Activated CD4-positive, alpha-beta T cell treated with anti-CD3 and anti-CD28 coated beads, Interleukin-2, amount 50 U/mL, for 24 hours (primary cell): ENCODE measurements around the gene SERPINA3.
"Not testable (repeated sequence)": the region's sequence is repeated elsewhere in the genome, so short reads cannot be mapped to it uniquely, and the experiment has no call there.

ENCODE experiments used
- DNase-seq, 2 donors: peaks; one replicate each; pipeline ENCODE4 v3.0.0-alpha.2; 2020; ENCODE audit warnings: low read depth in 1 of 2, low spot score in 1 of 2

The SERPINA3 gene

GRCh38 chr14:94584591-94585280, 27.5 kb upstream of the SERPINA3 start:
- no peak for DNase-seq

DNA sequence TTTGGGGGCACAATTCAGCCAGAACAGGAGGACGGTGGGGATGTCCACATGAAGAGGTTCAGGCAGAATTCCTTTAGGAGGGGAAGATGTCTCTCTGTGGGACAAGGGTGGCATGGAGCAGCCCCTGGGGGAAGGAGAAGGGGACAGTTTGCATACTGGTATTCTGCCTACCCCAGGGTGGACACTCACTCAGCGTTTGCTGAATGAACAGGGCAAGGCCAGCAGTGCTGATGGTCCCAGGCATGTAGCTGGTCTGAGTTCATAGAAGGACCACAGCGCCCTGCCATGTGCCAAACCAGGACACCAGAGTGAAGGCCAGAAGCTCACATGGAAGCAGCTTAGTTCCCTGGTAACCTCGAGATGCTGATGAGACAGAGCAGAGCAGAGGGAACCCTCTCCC, 25.6 kb upstream of the SERPINA3 start:
- DNase-seq = no peak

DNA sequence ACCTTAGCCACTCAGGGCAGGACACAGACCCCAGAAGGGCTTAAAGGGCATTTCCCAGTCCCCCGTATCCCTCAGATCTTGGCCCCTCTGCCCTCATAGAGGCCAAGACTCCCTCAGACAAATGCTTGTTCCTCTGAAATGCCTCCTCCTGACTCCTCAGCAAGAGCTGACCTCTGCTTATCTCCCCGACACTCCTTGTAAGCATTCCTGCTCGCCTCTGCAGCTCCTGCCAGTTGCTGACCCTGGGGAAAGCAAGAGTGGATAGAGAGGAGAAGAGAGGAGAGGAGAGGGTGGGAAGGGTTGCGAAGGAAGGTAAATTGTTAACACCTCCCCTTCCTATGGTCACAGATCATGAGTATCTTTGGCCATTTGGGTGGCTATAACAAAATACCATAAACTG, 23.9 kb upstream of the SERPINA3 start:
- no peak for DNase-seq

DNA sequence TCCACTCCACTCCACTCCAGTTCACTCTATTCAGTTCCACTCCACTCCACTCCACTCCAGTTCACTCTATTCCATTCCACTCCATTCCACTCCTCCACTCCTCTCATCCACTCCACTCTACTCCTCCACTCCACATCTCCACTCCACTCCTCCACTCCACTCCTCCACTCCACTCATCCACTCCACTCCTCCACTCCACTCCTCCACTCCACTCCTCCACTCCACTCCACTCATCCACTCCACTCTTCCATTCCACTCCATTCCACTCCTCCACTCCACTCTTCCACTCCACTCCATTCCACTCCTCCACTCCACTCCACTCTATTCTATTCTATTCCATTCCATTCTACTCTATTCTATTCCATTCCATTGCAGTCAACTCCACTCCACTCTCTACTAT, 21.1 kb upstream of the SERPINA3 start:
- DNase-seq = no peak

- no peak for DNase-seq
Observed at GRCh38 chr14:94591871-94592270, 20.3 kb upstream of the SERPINA3 start.

DNA sequence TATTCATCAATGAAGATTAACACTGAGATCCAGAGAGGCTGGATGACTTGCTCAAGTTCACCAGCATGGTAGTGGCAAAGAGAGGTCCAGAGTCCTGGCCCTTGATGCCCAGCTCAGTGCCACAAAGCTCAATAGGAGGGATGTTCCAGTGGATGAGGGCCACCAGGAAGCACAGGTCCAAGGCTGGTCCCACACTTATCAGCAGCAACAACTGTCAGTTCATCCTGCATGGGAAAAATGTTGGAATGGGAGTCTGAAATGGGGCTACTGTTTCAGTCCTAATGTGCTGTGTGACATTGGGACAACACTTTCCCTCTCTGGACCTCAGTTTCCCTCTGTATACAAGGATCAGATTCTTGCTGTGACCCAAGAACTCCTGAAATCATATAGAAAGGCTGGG, 19.7 kb upstream of the SERPINA3 start:
- DNase-seq = no peak

- DNase-seq = no peak
Observed at GRCh38 chr14:94593376-94593748, 18.8 kb upstream of the SERPINA3 start.

- DNase-seq = no peak
Observed at GRCh38 chr14:94593749-94594431, 18.3 kb upstream of the SERPINA3 start.

- no peak for DNase-seq
Observed at GRCh38 chr14:94594441-94594840, 17.8 kb upstream of the SERPINA3 start.

DNA sequence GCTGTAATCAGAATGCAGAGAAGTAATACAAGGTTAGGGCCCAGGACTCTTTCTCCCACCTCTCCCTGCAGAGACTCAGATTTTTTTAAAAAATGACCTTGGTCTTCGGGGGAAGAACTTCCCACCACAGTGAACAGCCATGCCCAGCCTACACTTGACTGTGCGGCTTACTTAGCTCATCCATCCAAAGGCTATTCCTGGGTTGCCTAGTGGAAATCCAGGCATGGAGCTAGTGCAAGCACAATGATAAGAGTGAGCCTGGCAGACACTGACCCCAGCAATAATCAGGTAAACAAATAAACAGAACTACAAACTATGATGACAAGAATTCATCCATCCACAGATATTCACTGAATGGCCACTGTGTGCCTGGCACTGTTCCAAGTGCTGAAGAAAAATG, 16.3 kb upstream of the SERPINA3 start:
- DNase-seq = no peak

DNA sequence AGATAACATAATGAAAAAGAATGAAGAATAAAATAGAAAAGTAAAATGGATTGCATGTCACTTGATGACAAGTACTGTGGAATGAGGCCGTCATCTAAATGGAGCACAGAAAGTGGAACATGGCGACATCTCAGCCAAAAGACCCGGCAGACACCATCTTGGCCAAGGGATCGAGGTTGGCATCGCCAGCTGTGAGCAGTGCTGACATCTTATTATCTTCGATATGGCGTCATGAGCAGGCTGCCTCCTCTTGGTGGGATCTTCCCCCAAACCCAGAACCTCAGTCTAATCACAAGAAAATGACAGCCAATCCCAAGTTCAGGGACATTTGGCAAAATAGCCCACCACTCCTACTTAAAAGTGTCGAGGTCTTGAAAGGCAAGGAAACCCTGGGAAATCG, 15.8 kb upstream of the SERPINA3 start:
- DNase-seq = no peak

- no peak for DNase-seq
Observed at GRCh38 chr14:94597788-94598187, 14.4 kb upstream of the SERPINA3 start.

DNA sequence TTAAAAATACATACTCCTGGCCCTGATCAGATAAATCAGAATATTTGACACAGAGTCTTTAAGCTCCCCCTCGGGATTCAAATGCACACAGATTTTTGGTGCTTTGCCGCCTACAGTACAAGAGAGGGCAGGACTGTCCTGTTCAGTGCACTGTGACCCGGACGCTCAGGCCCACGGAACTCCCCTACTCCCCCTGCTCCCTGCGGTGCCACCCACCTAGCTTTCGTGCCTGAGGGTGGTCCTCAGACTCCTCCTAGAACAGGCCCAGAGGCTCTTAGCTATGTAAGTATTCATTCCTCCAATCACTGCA, 13.7 kb upstream of the SERPINA3 start:
- DNase-seq = no peak

GRCh38 chr14:94598816-94599655, 13.2 kb upstream of the SERPINA3 start:
- no peak for DNase-seq

- no peak for DNase-seq
Observed at GRCh38 chr14:94599656-94600004, 12.6 kb upstream of the SERPINA3 start.

- no peak for DNase-seq
Observed at GRCh38 chr14:94600148-94600545, 12.0 kb upstream of the SERPINA3 start.

- no peak for DNase-seq
Observed at GRCh38 chr14:94601884-94602391, 10.3 kb upstream of the SERPINA3 start.

DNA sequence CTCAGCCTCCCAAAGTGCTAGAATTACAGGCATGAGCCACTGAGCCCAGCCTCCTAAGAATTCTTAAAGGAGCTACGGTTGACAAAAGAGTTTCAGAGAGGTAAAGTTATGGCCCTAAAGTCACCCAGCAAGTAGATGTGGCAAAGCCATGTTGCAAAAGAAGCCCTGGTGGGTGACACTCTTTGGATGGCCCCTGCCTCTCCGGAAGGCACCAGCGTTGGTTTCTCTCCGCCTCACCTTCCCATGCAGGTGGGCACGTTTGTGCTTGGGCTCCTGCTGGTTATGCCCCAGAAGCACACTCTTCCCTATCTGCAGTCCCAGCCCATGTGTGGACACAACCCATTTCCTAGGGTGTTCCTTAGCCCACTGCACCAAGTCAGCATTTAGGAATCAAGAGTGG, 9.5 kb upstream of the SERPINA3 start:
- no peak for DNase-seq

DNA sequence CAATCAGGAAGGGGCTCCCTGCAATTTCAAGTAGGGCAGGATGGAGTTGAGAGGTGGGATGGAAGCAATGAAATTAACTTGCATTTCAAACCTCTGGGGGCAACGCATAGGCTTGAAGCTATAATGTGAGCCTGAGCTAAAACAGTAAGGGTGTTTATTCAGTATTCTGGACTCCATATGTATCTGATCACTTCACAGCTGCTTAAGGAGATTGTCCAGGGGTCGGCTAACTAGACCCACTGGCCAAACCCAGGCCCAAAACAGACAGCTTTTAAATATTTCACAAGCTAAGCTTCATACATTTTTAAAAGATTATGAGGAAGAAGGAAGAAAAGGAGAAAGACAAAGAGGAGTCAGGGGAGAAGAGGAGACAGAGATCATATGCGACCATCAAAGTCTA, 6.8 kb upstream of the SERPINA3 start:
- no peak for DNase-seq

- not testable (repeated sequence) for DNase-seq
Observed at GRCh38 chr14:94608966-94609365, 3.2 kb upstream of the SERPINA3 start.

DNA sequence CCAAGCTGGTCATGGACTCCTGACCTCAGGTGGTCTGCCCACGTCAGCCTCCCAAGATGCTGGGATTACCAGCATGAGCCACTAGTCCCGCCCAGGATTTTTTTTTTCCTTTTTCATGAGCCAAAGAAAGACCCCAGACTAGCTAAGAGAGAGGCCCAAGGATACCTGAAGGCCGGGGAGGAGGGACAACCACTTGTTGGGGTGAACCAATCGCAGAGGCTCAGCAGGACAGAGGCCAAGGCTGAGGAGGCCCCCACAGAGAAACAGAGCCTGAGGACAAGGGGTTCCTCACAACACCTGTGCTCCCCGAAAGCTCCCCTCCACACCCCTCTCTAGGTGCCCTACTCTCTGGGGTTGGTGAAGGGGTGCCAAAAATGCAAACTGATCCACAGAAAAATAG, 1.0 kb upstream of the SERPINA3 start:
- no peak for DNase-seq
